HG03108 (cell line): ENCODE measurements around the gene SNRPB2.

Source experiments
- ATAC-seq: cut with Tn5 transposase; IDR thresholded peaks from one replicate; pipeline ENCODE4 v1.9.1; 2021; ENCODE audit warnings: moderate library complexity; ENCODE audit not compliant: unreplicated experiment

Gene SNRPB2

GRCh38 chr20:16732506-16733152 lies 2.8 kb downstream of the SNRPB2 start:
- ATAC-seq, result no peak

GRCh38 chr20:16740365-16741072 lies 10.7 kb downstream of the SNRPB2 start:
- ATAC-seq, result no peak

- ATAC-seq, result no peak
Observed at GRCh38 chr20:16744178-16744807, 14.5 kb downstream of the SNRPB2 start.

GRCh38 chr20:16745204-16745603 lies 15.4 kb downstream of the SNRPB2 start:
- ATAC-seq, result no peak

GRCh38 chr20:16747291-16747811 lies 17.5 kb downstream of the SNRPB2 start:
- no peak for ATAC-seq

GRCh38 chr20:16748308-16748900 lies 18.6 kb downstream of the SNRPB2 start, which contains the start of gene OTOR:
TSS of gene OTOR (plus strand) at chr20:16748358. CDS start at chr20:16748402, 44 bp downstream.
- no peak for ATAC-seq

GRCh38 chr20:16749573-16749972 lies 19.7 kb downstream of the SNRPB2 start:
- no peak for ATAC-seq

- ATAC-seq, result no peak
Observed at GRCh38 chr20:16752082-16752481, 22.3 kb downstream of the SNRPB2 start.

GRCh38 chr20:16752901-16753300 lies 23.1 kb downstream of the SNRPB2 start:
- no peak for ATAC-seq

- ATAC-seq, result no peak
Observed at GRCh38 chr20:16758454-16759180, 28.8 kb downstream of the SNRPB2 start.

- no peak for ATAC-seq
Observed at GRCh38 chr20:16759181-16759563, 29.3 kb downstream of the SNRPB2 start.

- ATAC-seq, result no peak
Observed at GRCh38 chr20:16760431-16761304, 30.8 kb downstream of the SNRPB2 start.

- ATAC-seq, result no peak
Observed at GRCh38 chr20:16761305-16761829, 31.5 kb downstream of the SNRPB2 start.

GRCh38 chr20:16764560-16764959 lies 34.7 kb downstream of the SNRPB2 start:
- no peak for ATAC-seq

- no peak for ATAC-seq
Observed at GRCh38 chr20:16771213-16771612, 41.4 kb downstream of the SNRPB2 start.

GRCh38 chr20:16775961-16776360 lies 46.1 kb downstream of the SNRPB2 start:
- ATAC-seq, result no peak

GRCh38 chr20:16777126-16777525 lies 47.3 kb downstream of the SNRPB2 start:
- no peak for ATAC-seq

GRCh38 chr20:16778159-16778558 lies 48.3 kb downstream of the SNRPB2 start:
- ATAC-seq, result no peak

- no peak for ATAC-seq
Observed at GRCh38 chr20:16781496-16781895, 51.7 kb downstream of the SNRPB2 start.

- ATAC-seq, result no peak
Observed at GRCh38 chr20:16785226-16785625, 55.4 kb downstream of the SNRPB2 start.
